CD4-positive, alpha-beta T cell (primary cell): Measurements from ENCODE around the gene MYO19. TPM values are rescaled to one million over a fixed set of nuclear protein-coding genes. Genes with fewer than 3 reads are reported as not detected.
"Not testable (repeated sequence)": the region's sequence is repeated elsewhere in the genome, so short reads cannot be mapped to it uniquely, and the experiment has no call there.

Source experiments
- ATAC-seq: fragments of 200-7000 bp; cut with Tn5 transposase; one replicate; pipeline ENCODE4 v1.10.0; 2022; ENCODE audit warnings: mild to moderate bottlenecking; ENCODE audit not compliant: poor library complexity
- CTCF ChIA-PET: fragments of 350-600 bp; sonication (Branson Sonifier 250); formaldehyde crosslinking; loops from one replicate; lab custom pipeline; 2021; ENCODE audit warnings: antibody characterized with exemption, inconsistent platforms; lab: Charles Lee
- POLR2A ChIA-PET: fragments of 350-600 bp; sonication (Branson Sonifier 250); formaldehyde crosslinking; loops from one replicate; lab custom pipeline; 2021; ENCODE audit warnings: antibody characterized with exemption, inconsistent platforms; lab: Charles Lee
- DNase-seq, 14 experiments: peaks; one replicate each; pipeline ENCODE4 v3.0.0-alpha.2; 2013 to 2020; ENCODE audit warnings: mixed read lengths in 2 of 14
- H3K27ac ChIP-seq, 2 donors: one replicate each; pipeline versions ENCODE4 v1.5.1 to v1.7.0; 2013; ENCODE audit warnings: low read length in 2 of 2, low read depth in 1 of 2, mild to moderate bottlenecking in 1 of 2
- H3K27me3 ChIP-seq, 2 experiments: 1 replicate in 1 of 2; 2 replicates in 1 of 2; pipeline versions ENCODE4 v1.6.1 to v1.7.0; 2013; ENCODE audit warnings: low read length in 2 of 2, control low read depth in 1 of 2, mild to moderate bottlenecking in 1 of 2, moderate library complexity in 1 of 2; ENCODE audit not compliant: insufficient read depth in 2 of 2, control insufficient read depth in 1 of 2
- H3K36me3 ChIP-seq: one replicate; pipeline ENCODE4 v1.6.1; 2013; ENCODE audit warnings: low read length, control low read depth; ENCODE audit not compliant: insufficient read depth
- H3K4me1 ChIP-seq: one replicate; pipeline ENCODE4 v1.6.1; 2013; ENCODE audit warnings: low read length, control low read depth; ENCODE audit not compliant: insufficient read depth
- H3K4me3 ChIP-seq: one replicate; pipeline ENCODE4 v1.5.1; 2013; ENCODE audit warnings: mild to moderate bottlenecking, low read length, moderate library complexity
- H3K9me3 ChIP-seq, 2 experiments: 1 replicate in 1 of 2; 2 replicates in 1 of 2; pipeline versions ENCODE4 v1.6.1 to v1.7.0; 2013; ENCODE audit warnings: low read length in 2 of 2, mild to moderate bottlenecking in 2 of 2, control low read depth in 1 of 2, moderate library complexity in 1 of 2; ENCODE audit not compliant: control insufficient read depth in 1 of 2, insufficient read depth in 1 of 2
- H3K27ac Mint-ChIP-seq: one replicate; pipeline ENCODE4 v1.8.0; 2020; ENCODE audit warnings: mixed read lengths
- H3K27me3 Mint-ChIP-seq: one replicate; pipeline ENCODE4 v1.8.0; 2021; ENCODE audit warnings: mixed read lengths
- H3K36me3 Mint-ChIP-seq: one replicate; pipeline ENCODE4 v1.8.0; 2021; ENCODE audit warnings: low read depth, mixed read lengths
- H3K4me1 Mint-ChIP-seq: one replicate; pipeline ENCODE4 v1.8.0; 2021; ENCODE audit warnings: low read depth, mixed read lengths
- H3K4me3 Mint-ChIP-seq: one replicate; pipeline ENCODE4 v1.8.0; 2020; ENCODE audit warnings: mild to moderate bottlenecking, mixed read lengths
- H3K9me3 Mint-ChIP-seq: one replicate; pipeline ENCODE4 v1.8.0; 2020; ENCODE audit warnings: mixed read lengths
- CTCF ChIP-seq: fragments of 200-600 bp; IDR thresholded peaks from one replicate; pipeline ENCODE4 v1.8.0; 2022; ENCODE audit warnings: antibody characterized with exemption, mild to moderate bottlenecking
- intact Hi-C, 2 experiments: fragments of 100-400 bp; cut with DNase I in 1 of 2; cut with micrococcal nuclease in 1 of 2; formaldehyde crosslinking; loops; one replicate each; pipeline versions ENCODE4 v1.15.1 to v1.9.0; 2023 to 2025; cut with DNase I, micrococcal nuclease
- total RNA-seq, 174 experiments: library from RNA in 2 of 174; stranded (reverse) in 2 of 174; gene quantifications; one replicate each; pipeline ENCODE4 v1.2.3 and lab custom pipeline; 2021 to 2026

Gene MYO19
- total RNA-seq, 2 experiments from 2014 or later, result 64.4 to 70.5 TPM

DNA sequence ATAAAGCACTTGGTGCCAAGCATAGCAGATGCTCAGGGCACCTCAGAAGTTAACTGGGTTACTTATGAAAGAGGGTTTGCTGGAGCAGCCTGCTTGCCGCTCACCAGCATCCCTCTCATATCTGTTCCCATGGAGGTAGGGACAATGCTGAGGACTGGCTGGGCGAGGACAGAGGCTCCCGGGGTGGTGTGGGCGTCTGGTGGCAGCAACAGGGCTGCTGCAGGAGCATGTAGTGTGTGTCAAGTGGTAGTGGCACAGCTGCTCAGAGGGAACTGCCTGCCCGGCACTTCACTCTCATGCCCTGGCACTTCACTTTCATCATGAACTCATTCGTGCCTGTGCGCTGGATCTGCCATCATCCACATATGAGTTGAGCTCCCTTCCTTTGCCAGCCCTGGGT is 75.1 kb downstream of the MYO19 start:
- Mint-ChIP-seq H3K4me1 (no peaks in the 10 kb centered on the region), H3K9me3 (no peaks in the 10 kb centered on the region), H3K27me3 (peaks cover 34% of the 10 kb centered on the region), H3K36me3 (no peaks in the 10 kb centered on the region), H3K27ac (no peak overlapping the region), H3K4me3 (no peak overlapping the region)
- DNase-seq, result no peak
- H3K27me3 ChIP-seq, result peaks cover 23 to 33% of the 10 kb centered on the region in 2 experiments
- no peak overlapping the region for H3K27ac ChIP-seq
- no peak for TF ChIP-seq CTCF
- intact Hi-C loops, result no loop called here
- CTCF ChIA-PET, result no interaction called here
- no peaks in the 10 kb centered on the region for H3K36me3 ChIP-seq
- POLR2A ChIA-PET, result no interaction called here
- H3K9me3 ChIP-seq, result peaks cover 0 to 16% of the 10 kb centered on the region in 2 experiments
- H3K4me3 ChIP-seq, result no peak overlapping the region
- H3K4me1 ChIP-seq, result peaks cover 3% of the 10 kb centered on the region
- ATAC-seq, result no peak

DNA sequence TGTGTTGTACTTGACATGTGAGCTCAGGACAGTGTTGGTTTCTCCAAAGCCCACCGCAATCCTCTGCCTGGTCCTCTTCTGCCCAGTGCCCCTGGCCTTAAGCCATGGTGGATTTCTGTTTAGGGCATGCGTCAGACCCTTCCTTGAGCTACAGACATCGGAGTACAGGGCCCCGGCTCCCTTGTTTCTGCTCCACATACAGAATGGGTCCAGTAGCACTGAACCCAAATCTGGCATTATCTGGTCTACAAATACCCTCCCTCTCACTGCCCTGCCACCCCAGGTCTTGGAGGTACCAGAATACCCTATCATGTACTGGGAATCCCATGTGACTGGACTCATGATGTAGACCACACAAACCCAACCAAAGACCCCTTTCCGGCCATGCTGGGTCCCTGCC is 75.6 kb downstream of the MYO19 start:
- ChIA-PET CTCF (no interaction called here), POLR2A (no interaction called here)
- peaks cover 33% of the 10 kb centered on the region for H3K27me3 Mint-ChIP-seq

GRCh38 chr17:36457701-36458100 is 77.0 kb downstream of the MYO19 start:
- H3K9me3 ChIP-seq, POLR2A ChIA-PET, ATAC-seq, CTCF ChIA-PET, H3K4me3 Mint-ChIP-seq, H3K36me3 ChIP-seq, DNase-seq, H3K27ac ChIP-seq, H3K36me3 Mint-ChIP-seq, H3K4me1 ChIP-seq, H3K27ac Mint-ChIP-seq, H3K4me3 ChIP-seq, H3K9me3 Mint-ChIP-seq, intact Hi-C loops, H3K4me1 Mint-ChIP-seq: not testable (repeated sequence)
- H3K27me3 Mint-ChIP-seq, result peaks cover 22% of the 10 kb centered on the region
- peaks cover 9 to 15% of the 10 kb centered on the region in 2 experiments for H3K27me3 ChIP-seq

More for the DNA sequence above, 75.6 kb downstream of the MYO19 start:
- DNase-seq, result no peak
- H3K36me3 Mint-ChIP-seq, result no peaks in the 10 kb centered on the region
- Histone ChIP-seq H3K4me3 (no peak overlapping the region), H3K9me3 (peaks cover 0 to 11% of the 10 kb centered on the region in 2 experiments), H3K36me3 (no peaks in the 10 kb centered on the region), H3K27me3 (peaks cover 18 to 27% of the 10 kb centered on the region in 2 experiments), H3K27ac (no peak overlapping the region), H3K4me1 (peaks cover 3% of the 10 kb centered on the region)
- no peaks in the 10 kb centered on the region for H3K4me1 Mint-ChIP-seq
- intact Hi-C loops, result no loop called here
- no peak for TF ChIP-seq CTCF
- no peak for ATAC-seq
- no peaks in the 10 kb centered on the region for H3K9me3 Mint-ChIP-seq
- no peak overlapping the region for H3K4me3 Mint-ChIP-seq
- no peak overlapping the region for H3K27ac Mint-ChIP-seq

- H3K9me3 Mint-ChIP-seq, H3K4me3 Mint-ChIP-seq, H3K4me3 ChIP-seq, POLR2A ChIA-PET, H3K9me3 ChIP-seq, DNase-seq, H3K36me3 ChIP-seq, H3K27me3 ChIP-seq, CTCF ChIA-PET, H3K27ac ChIP-seq, intact Hi-C loops, H3K27me3 Mint-ChIP-seq, H3K4me1 Mint-ChIP-seq, H3K4me1 ChIP-seq, ATAC-seq, H3K36me3 Mint-ChIP-seq, H3K27ac Mint-ChIP-seq: not testable (repeated sequence)
Observed at GRCh38 chr17:36452888-36453287, 81.8 kb downstream of the MYO19 start.

- H3K4me3 Mint-ChIP-seq, H3K27ac ChIP-seq, H3K9me3 ChIP-seq, DNase-seq, H3K27me3 Mint-ChIP-seq, H3K4me3 ChIP-seq, H3K4me1 Mint-ChIP-seq, POLR2A ChIA-PET, H3K36me3 Mint-ChIP-seq, H3K9me3 Mint-ChIP-seq, CTCF ChIA-PET, H3K4me1 ChIP-seq, H3K27ac Mint-ChIP-seq, ATAC-seq, H3K27me3 ChIP-seq, intact Hi-C loops, H3K36me3 ChIP-seq: not testable (repeated sequence)
Observed at GRCh38 chr17:36449997-36450396, 84.7 kb downstream of the MYO19 start.
